Measurements from ENCODE around the gene TFIP11. TPM values are rescaled to one million over a fixed set of nuclear protein-coding genes. Genes with fewer than 3 reads are reported as not detected.

The TFIP11 gene
- total and polyA plus RNA-seq, 10 of the 15 experiments (the other 5 are each of a cell fraction or from before 2014, with no cell fraction given), result 14.2 to 43.3 (median 31.9) TPM

DNA sequence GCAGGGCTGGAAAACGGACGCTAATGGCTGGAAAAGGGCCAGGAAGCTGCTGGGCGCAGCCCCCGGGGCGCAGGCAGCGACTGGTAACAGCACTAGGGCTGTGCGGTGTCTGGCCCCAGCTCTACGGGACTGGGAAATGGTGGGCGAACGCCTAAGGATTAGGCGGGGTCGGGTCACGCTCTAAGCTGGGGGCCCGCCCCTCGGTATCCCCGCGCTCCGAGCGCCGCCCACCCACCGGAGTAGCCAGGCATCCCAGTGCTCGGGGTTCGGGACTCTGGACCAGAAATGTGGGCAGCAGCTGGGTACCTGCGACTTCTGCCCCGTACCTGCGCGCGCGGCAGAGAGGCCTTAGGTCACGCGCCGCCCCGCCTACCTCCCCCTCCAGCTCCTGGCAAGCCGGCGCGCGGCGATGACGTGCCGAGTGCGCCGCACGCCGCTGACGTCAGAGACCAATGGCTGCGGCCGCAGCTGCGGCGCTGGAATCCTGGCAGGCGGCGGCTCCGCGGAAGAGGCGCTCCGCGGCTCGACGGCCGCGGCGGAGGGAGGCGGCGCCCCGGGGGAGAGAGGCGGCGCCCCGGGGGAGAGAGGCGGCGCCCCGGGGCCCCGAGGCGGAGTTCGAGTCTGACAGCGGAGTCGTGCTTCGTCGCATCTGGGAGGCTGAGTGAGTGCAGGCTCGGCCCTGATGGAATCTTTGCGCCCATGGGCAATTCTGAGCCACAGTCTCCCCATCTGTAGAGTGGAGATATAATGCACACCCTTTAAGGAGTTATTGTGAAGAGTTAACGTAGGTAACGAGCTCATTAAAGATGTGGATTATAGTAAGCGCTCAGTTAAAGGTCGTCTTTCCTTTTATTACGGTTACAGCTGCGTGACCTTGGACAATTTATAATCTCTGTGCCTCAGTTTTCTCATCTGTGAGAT lies 28.6 kb downstream of the TFIP11 start, which contains the start of the genes HPS4 and SRRD (continued):
- TF ChIP-seq USF1 (IDR thresholded peaks at IDR 0.05; ENCODE audit: borderline replicate concordance, extremely low read length, insufficient read depth, low read depth, low read length) (peak; percentile 86), NR2F1 (conservative IDR thresholded peaks at IDR 0.05) (peak; percentile 97), MTA2 (IDR thresholded peaks at IDR 0.05; ENCODE audit: low read depth) (0 out of 2 replicates have a peak, but pooled peaks have one; percentile 15), IKZF1 (conservative IDR thresholded peaks at IDR 0.05) (peak; percentile 93), POLR2A (IDR thresholded peaks at IDR 0.05; ENCODE audit: low read depth, low read length) (peak; percentile 95), MYC (IDR thresholded peaks at IDR 0.05; ENCODE audit: insufficient read depth, insufficient read length, insufficient replicate concordance, low read length, severe bottlenecking) (peak; percentile 33), LARP7 (IDR thresholded peaks at IDR 0.05) (peak; percentile 68), YY1 (IDR thresholded peaks at IDR 0.05; ENCODE audit: low read depth, low read length) (peak; percentile 99), SIN3A (IDR thresholded peaks at IDR 0.05; ENCODE audit: low read depth, low read length) (peak; percentile 91; the same call in 1 of the 2 replicates), RCOR1 (conservative IDR thresholded peaks at IDR 0.05; ENCODE audit: low read depth, low read length) (0 out of 2 replicates have a peak, but pooled peaks have one; percentile 8), SMAD5 (IDR thresholded peaks at IDR 0.05; ENCODE audit: low read depth) (no peak), ESRRA (IDR thresholded peaks at IDR 0.05; ENCODE audit: low read length) (peak; percentile 78), HDAC6 (IDR thresholded peaks at IDR 0.05; ENCODE audit: unreplicated experiment) (no peak), POLR2AphosphoS5 (IDR thresholded peaks at IDR 0.05; ENCODE audit: low read length) (peak; percentile 83; the same call in 1 of the 2 replicates), CBFB (IDR thresholded peaks at IDR 0.05; ENCODE audit: low read depth) (peak; percentile 64), SMARCA5 (IDR thresholded peaks at IDR 0.05) (peak; percentile 67), CHD2 (IDR thresholded peaks at IDR 0.05; ENCODE audit: borderline replicate concordance, low read depth, low read length) (peak; percentile 83; the same call in 1 of the 2 replicates), USF2 (IDR thresholded peaks at IDR 0.05; ENCODE audit: borderline replicate concordance, low read depth, low read length) (peak; percentile 48), SMAD1 (IDR thresholded peaks at IDR 0.05; ENCODE audit: low read depth, partially characterized antibody) (peak; percentile 35), PAX5 (IDR thresholded peaks at IDR 0.05; ENCODE audit: borderline replicate concordance, low read depth, low read length) (0 out of 2 replicates have a peak, but pooled peaks have one; percentile 18), STAT3 (IDR thresholded peaks at IDR 0.05; ENCODE audit: low read depth, low read length) (no peak), TCF7 (IDR thresholded peaks at IDR 0.05; ENCODE audit: borderline replicate concordance) (no peak), RB1 (IDR thresholded peaks at IDR 0.05; ENCODE audit: borderline replicate concordance) (peak; percentile 91; the same call in 1 of the 2 replicates), RUNX3 (IDR thresholded peaks at IDR 0.05; ENCODE audit: low read length) (peak; percentile 83), NR2C2 (IDR thresholded peaks at IDR 0.05; ENCODE audit: borderline replicate concordance, control insufficient read depth, insufficient read length, low read depth) (no peak), TCF3 (IDR thresholded peaks at IDR 0.05; ENCODE audit: borderline replicate concordance, insufficient read depth, low read depth, low read length) (peak; percentile 69; the same call in 1 of the 2 replicates), HDGF (IDR thresholded peaks at IDR 0.05) (peak; percentile 66; the same call in 1 of the 2 replicates)

Data from GM12878 (cell line).